ENCODE measurements around the gene SIL1.

DNA sequence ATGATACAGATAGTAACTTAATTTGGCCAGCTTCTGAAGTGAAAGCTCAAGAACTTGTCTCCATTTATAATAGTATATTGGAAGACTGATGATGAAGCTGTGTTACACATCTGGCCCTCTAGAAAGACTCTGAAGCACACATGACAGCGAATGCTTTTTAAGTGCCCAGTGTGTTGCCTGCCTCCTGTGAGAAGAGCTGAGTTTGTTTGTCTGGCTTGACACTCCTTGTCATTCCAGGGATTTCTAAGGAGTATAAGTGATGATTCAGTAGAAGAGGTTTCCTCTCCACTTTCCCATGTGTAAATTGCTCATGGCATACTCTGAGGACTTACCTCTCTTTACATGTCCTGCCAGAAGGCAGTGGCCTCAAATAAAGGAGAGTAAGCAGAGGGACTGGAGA lies 292.6 kb downstream of the SIL1 start:
- TF ChIP-seq CTCF (IDR thresholded peaks at IDR 0.05) = no peak
- TF ChIP-seq, protein P1, sequence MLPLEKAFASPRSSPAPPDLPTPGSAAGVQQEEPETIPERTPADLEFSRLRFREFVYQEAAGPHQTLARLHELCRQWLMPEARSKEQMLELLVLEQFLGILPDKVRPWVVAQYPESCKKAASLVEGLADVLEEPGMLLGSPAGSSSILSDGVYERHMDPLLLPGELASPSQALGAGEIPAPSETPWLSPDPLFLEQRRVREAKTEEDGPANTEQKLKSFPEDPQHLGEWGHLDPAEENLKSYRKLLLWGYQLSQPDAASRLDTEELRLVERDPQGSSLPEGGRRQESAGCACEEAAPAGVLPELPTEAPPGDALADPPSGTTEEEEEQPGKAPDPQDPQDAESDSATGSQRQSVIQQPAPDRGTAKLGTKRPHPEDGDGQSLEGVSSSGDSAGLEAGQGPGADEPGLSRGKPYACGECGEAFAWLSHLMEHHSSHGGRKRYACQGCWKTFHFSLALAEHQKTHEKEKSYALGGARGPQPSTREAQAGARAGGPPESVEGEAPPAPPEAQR (CRISPR knock-in tag; IDR thresholded peaks at IDR 0.05) = no peak
- no peak for TF ChIP-seq OVOL2 (CRISPR knock-in tag; IDR thresholded peaks at IDR 0.05; ENCODE audit: borderline replicate concordance)
- no peak for TF ChIP-seq CBFB (CRISPR knock-in tag; IDR thresholded peaks at IDR 0.05; ENCODE audit: low read depth)
- TF ChIP-seq FOXK1 (CRISPR knock-in tag; IDR thresholded peaks at IDR 0.05) = no peak
- TF ChIP-seq, protein P2, sequence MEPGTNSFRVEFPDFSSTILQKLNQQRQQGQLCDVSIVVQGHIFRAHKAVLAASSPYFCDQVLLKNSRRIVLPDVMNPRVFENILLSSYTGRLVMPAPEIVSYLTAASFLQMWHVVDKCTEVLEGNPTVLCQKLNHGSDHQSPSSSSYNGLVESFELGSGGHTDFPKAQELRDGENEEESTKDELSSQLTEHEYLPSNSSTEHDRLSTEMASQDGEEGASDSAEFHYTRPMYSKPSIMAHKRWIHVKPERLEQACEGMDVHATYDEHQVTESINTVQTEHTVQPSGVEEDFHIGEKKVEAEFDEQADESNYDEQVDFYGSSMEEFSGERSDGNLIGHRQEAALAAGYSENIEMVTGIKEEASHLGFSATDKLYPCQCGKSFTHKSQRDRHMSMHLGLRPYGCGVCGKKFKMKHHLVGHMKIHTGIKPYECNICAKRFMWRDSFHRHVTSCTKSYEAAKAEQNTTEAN (CRISPR knock-in tag; IDR thresholded peaks at IDR 0.05) = no peak
- no peak for TF ChIP-seq GABPB1 (CRISPR knock-in tag; IDR thresholded peaks at IDR 0.05)
- TF ChIP-seq NR2C2 (CRISPR knock-in tag; IDR thresholded peaks at IDR 0.05) = no peak

All from WTC11 (cell line).